Skin epidermis (tissue), 12 donors: Measurements from ENCODE around the gene UBE2G2.

ENCODE experiments used
- H3K27ac ChIP-seq, 21 experiments: fragments of 200-600 bp; sonication (generic) in 11 of 21; one replicate each; pipeline ENCODE4 v1.5.0; 2020; ENCODE audit warnings: mild to moderate bottlenecking in 3 of 21, inconsistent platforms in 2 of 21, moderate library complexity in 2 of 21
- H3K4me3 ChIP-seq, 7 experiments: fragments of 200-600 bp; sonication (generic) in 2 of 7; one replicate each; pipeline ENCODE4 v1.5.0; 2020; ENCODE audit warnings: inconsistent platforms in 2 of 7, mild to moderate bottlenecking in 2 of 7, moderate library complexity in 1 of 7

The UBE2G2 gene

DNA sequence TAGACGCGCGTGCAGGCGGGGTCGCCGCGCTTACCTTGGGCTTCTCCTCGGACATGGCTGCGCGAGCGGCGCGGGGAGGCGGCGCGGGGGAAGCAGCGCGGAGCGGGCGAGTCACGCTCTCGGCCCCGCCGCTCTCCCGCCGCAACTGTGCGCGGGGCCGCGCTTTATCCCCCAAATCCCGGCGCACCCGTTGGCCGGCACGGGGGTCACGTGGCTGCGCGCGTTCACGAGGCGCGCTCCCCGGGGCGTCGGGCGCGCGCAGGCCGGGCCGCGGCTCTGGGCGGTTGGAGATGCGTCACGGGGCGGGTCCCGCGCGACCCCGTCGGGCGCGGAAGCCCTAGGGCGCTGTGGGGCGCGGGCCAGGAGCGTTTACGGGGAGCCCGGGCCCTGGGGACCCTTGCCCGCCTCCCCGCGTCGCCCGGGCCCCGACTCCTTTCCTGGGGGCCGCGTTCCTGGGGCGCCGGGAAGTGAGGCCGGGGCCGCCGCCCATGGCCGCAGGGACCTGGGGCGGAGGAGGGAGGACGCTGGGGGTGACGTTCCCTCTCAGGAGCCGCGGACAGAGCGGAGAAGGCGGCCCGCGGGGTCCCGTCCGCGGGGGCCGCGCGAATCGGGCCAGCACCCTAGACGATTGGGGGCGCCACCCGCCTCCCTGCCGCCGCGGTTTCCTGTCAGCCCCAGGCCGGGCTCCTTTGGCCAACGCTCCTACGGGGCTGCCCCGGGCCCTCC is 16.5 kb upstream of the UBE2G2 start, which contains the start of gene SUMO3:
Gene SUMO3, minus strand, starts transcription at position 149 of the 726 bp plus-strand sequence. Its CDS starts 94 bp downstream, at position 55.
- Histone ChIP-seq H3K27ac (peak within 1 kb of the TSS; percentile 81 to 98 (median 93)), H3K4me3 (peak within 1 kb of the TSS; percentile 60 to 84 (median 63))

DNA sequence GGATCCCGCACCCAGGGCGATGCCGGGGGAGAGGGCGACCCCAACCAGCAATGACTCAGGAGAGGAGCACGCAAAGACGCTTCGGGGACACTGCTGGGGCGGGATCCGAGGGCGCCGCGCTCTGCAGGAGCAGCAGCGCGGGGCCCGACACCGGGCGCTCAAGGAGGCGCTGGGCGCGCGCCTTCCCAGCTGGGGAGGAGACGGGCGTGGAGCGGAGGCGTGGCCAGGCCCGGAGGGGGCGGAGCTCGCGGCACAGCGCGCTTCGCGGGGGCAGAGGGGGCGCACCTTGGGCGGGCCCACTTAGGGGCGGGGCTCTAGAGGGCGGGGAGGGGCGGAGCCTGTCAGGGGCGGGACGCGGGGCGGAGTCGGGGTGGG is 15.9 kb upstream of the UBE2G2 start:
- Histone ChIP-seq H3K4me3 (peak overlapping the region; percentile 60 to 84 (median 63)), H3K27ac (peak overlapping the region in 20 of 21 experiments; percentile 81 to 98 (median 94))

DNA sequence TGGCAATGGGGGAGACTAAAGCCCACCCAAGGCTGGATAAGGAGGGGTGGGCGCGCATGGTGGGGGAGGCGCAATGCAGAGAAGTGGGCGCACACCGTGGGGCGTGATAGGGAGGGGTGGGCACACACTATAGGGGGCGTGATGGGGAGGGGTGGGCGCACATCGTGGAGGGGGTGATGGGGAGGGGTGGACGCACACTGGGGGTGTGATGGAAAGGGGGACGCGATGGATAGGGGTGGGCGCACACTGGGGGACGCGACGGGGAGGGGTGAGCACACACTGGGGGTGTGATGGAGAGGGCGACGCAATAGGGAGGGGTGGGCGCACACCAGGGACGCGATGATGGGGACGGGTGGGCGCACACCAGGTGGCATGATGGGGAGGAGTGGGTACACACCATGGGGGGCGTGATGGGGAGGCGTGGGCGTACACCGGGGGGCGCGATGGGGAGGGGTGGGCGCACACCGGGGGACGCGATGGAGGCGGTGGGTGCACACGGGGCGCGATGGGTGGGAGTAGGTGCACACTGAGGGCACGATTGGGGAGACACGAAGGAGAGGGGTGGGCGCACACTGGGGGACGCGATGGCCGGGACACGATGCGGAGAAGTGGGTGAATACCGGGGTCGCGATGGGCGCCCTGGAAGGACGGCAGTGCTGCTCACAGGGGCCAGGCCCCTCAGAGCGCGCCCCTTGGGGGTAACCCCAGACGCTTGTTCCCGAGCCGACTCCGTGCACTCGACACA is 15.3 kb upstream of the UBE2G2 start:
- peak overlapping the region in 17 of 21 experiments; percentile 14 to 98 (median 68) for H3K27ac ChIP-seq
- H3K4me3 ChIP-seq: peak overlapping the region; percentile 60 to 84 (median 63)

DNA sequence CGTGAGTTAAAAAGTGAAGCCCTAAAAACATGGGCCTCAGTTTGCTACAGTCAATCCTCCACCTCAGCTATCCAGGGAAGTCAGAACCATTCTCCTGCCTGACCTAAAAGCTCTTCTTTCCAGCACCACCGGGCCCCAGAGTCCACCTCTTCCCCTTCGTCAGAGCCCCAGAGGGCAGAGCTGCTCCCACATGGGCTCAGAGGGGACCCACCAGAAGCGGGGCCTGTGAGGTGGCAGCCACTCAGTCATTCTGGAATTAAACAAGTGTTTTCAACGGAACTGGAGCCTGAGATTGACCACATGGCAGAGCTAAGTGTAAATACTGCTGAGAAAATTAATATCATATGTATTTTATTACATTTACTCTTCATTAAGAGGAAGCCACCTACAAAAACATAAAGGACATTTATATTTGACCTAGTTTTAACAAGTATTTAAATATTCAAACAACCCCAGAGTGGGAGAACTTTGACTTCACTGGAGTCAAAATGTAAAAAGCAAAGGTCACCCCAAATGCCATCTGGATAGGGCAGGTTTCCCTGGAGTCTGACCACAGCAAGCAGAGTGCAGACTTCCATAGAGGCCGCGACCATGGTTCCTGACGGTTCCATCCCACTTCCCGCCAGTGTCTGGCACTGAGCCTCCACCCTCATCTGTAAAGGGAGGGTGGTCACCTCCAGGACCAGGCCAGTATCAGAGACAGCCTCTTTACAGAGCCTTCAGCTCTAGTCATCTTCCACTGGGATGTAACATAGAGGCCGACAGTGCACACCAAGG is 14.4 kb upstream of the UBE2G2 start:
- Histone ChIP-seq H3K27ac (peak overlapping the region in 9 of 21 experiments; percentile 25 to 76 (median 43)), H3K4me3 (no peak overlapping the region)

DNA sequence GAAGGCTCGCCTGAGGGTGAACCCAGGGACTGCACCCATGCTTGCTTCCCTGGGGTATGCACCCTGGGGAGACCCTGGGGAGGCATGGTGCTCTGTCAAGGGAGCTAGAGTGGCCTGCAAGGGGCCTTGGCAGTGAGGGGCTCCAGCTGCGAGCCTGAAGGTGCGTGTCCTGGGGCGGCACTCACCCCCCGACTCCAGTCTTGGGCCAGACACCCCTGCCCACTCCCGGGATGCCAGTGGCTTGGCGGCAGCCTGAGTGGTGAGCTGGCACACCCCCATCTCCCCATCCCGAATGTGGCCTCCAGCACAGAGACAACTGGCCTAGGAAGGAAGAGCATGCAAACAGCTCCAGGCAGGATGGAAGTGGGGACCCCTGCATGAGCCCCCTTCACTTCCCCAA is 13.6 kb upstream of the UBE2G2 start:
- H3K4me3 ChIP-seq: no peak overlapping the region
- peak overlapping the region in 14 of 21 experiments; percentile 24 to 76 (median 33) for H3K27ac ChIP-seq

DNA sequence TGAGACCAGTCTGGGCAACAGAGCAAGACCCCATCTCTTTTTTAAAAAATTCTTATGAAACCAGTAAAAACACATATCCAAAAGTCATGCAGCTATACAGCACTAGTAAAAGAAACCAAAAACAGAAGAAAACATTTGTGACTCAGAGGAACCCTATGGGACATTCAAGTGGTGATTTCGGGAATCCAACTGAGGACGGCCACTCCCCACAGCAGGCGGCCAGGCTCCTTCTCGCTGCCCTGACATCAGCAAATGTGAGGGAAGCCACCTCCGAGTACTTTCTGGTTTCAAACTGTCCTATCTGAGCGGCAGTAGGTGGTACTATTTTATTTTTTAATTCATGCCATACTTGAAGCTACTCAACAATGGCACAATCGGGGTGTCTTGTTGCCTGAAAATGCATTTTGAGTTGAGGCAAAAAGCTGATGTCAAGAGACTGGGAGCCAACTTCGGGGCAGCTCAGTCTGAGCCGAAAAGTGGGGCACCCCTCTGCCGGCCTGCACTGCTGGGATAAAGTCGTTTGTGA is 12.9 kb upstream of the UBE2G2 start:
- Histone ChIP-seq H3K4me3 (no peak overlapping the region), H3K27ac (peak overlapping the region in 12 of 21 experiments; percentile 24 to 76 (median 38))

DNA sequence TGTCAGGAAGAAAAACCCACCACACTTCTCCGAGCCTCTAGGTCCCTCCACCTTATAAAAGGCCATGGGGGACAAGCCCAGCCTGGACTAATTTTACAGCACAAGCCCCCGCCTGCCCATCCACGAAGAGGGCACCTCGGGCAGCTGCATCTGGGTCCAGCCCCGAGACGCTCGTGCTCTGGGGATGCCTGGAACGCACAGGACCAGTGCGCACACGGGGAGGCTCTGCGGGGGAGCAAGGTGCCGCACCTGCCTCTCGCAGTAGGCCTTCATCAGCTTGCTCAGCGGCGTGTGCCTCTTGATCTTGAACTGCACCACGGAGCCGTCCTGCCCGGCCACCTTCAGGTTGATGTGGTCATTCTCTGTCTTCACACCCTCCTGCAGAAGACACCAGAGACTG is 12.1 kb upstream of the UBE2G2 start:
- Histone ChIP-seq H3K27ac (peak overlapping the region in 6 of 21 experiments; percentile 3 to 71 (median 14)), H3K4me3 (no peak overlapping the region)

DNA sequence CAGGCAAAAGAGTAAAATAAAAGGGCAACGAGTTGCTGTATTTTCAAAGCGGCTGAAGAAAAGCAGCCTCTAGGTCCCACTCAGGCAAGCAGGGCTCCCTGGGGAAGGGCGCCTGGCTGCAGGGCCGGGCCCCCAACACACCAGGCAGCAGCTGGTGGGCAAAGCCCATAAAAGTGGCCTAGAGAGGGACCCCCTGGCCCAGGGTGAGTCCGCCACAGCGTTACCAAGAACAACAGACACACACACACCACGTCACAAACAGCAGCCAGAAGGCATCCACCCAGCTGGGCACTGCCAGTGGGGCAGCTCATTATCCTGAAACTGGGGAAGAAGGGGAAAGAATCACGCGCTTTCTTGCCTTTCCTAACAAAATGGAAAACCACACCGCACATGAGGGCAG is 11.5 kb upstream of the UBE2G2 start:
- H3K27ac ChIP-seq: peak overlapping the region in 4 of 21 experiments; percentile 8 to 71 (median 30)

DNA sequence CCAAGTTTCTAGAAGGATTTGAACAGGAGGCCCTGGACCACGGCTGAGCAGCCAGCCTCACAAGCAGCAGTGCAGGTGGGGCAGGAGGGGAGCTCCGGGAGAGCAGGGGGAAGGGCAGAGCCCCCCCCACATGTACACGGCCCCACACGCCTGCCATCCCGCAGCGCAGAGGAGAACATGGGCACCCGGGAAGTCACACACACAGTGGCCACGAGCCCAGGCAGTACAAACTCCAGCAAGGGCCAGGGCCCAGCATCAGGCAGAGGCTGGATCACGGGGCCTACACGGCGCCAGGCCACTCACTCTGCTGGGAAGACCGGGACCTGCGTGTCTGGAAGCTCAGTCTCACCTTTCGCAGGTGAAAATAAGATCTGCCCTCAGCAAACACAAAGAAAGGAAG is 11.0 kb upstream of the UBE2G2 start:
- Histone ChIP-seq H3K27ac (peak overlapping the region in 2 of 21 experiments; percentile 8 to 18), H3K4me3 (no peak overlapping the region)

More for the DNA sequence above, 11.5 kb upstream of the UBE2G2 start:
- no peak overlapping the region for H3K4me3 ChIP-seq

DNA sequence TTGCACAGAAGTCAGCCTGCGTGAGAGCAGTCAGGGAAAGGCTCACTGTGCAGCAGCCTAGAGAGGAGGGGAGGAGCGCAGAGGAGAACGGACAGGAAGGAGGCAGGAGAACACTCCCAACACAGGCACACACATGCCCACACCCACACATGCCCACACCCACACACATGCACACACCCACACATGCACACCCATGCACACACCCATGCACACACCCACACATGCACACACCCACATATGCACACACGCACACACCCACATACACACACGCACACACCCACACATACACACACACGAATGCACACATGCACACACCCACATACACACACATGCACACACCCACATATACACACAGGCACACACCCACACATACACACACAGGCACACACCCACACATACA is 9.2 kb upstream of the UBE2G2 start:
- no peak overlapping the region for H3K27ac ChIP-seq
- H3K4me3 ChIP-seq: no peak overlapping the region

DNA sequence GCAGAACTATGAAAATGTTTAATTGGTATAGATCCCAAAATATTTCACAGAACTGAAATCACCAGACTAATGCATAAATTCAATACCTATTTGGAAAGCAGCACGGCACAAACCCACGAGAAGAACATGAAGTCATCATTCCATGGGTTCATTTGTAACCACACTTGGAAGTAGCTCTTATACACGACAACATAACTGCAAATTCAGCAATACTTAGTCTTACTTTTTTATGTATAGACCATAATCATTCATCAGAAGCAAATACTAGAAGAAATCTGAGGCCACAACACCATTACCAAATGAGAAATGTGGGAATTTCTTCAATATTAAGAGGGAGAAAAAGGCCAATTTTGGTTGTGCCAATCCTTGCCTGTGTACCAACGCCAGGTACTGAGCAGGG is 4.2 kb upstream of the UBE2G2 start:
- H3K4me3 ChIP-seq: no peak overlapping the region
- H3K27ac ChIP-seq: no peak overlapping the region

DNA sequence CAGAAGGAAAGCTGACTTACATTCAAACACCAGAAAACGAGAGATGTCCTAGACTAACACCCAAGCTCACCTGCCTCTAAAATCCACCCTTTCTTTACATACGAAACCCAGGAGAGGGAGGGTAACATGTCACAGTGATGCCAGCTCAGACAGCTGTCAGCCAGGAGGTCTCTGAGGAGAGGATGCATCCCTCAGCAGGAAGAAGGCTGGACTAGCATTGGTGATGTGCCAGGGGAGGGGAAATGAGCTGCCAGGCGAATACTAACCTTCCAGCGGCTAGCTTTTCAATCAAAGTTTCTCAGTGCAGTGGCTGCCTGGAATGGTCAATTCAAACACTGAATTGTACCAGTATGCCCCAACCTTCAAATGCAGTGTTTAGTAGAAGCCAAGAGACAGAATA is 3.6 kb upstream of the UBE2G2 start:
- no peak overlapping the region for H3K4me3 ChIP-seq
- no peak overlapping the region for H3K27ac ChIP-seq

DNA sequence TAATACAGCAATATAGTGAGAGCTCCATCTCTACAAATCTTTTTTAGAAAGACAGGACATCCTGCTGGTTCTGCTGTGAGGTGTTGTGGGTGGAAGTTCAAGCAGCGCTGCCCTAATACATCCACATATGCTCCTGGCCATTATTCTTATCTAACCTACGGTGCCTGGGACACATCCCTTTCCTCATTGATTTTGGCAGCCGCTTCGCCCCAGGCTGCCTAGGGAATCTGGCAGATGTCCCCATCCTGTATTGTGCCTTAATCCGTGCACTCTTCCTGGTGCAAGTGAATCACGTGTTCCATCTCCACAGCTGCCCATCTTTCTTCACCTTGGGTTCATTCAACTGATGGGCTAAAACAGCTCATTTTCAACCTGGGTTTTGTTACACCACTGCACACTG is 3.1 kb upstream of the UBE2G2 start:
- H3K4me3 ChIP-seq: no peak overlapping the region
- H3K27ac ChIP-seq: no peak overlapping the region

DNA sequence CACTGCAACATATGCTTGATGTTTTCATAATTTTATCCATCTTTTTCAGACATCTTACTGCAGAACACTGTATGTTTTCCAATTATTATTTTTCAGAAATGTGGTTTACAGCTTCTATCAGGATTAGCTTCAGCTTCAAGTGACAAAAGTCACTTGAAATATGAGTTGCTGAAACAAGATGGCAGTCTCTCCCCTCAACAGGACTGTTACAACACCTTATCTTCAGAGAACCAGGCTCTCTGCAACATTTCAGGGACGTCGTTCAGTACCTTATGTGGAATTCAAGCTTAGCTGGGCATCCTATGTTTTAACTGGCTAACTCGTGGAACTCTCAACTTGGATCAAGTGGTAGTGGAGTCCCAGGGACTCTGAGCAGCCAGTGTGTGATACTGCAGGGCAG is 2.0 kb upstream of the UBE2G2 start:
- H3K27ac ChIP-seq: no peak overlapping the region
- no peak overlapping the region for H3K4me3 ChIP-seq

DNA sequence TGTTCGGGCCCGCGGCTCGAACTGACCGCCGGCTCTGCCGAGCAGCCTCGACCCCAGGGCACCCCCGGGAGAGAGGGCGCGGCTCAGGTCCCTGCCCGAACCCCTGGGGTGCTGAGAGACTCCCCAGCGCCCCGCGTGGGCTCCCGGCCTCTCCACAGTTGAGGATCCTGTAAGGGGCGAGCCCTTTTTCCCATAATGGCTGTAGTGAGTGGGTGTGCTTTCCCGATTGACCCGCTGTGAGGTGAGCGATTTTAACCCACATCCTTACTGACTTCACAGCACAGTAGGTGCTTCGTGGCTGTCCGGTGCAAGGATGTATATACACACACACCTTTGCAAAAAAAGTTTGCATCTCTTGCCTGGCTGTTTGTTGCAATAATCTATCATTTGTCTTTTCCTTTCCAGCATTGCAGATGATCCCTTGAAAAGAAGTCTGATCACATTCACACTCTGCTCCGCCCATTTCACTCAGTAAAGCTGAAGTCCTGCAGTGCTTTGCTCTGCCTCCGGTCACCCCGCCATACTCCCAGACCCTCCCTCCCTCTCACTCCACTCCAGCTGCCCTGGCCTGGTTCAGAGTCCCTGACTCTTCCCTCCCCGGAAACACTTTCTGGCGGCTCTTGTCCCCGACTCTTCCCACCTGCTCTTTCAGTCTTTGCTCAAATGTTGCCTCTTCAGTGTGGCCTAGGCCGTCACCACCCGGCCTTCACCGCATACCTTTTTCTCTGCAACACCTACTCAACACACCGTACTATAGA is 955 bp upstream of the UBE2G2 start:
- Histone ChIP-seq H3K4me3 (peak overlapping the region; percentile 80 to 99 (median 92)), H3K27ac (peak overlapping the region in 20 of 21 experiments; percentile 71 to 91 (median 85))

DNA sequence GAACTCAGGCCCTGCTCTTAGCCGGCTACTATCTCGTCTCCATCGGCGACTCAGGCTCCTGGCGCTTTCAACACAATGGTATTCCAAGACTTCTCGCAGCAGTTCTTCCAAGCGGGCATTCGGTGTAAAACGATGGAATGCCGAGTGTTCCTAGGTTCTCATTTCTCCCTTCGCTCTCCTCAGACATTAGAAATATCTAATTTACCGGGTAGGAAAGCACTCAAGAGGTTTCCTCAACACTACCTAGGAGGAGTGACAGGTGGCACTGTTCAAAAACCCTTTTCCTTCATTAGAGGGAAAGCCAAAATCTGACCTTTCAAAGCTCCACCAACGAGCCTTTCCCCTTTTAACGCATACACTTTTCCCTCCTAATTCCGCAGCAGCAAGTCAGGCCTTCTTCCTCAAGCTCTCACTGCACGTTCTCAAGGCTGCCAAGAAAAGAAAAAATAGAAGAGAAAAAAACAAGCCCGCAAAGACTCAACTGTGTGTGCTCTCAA is 601 bp downstream of the UBE2G2 start:
- H3K4me3 ChIP-seq: peak overlapping the region; percentile 80 to 99 (median 92)
- peak overlapping the region in 20 of 21 experiments; percentile 71 to 91 (median 85) for H3K27ac ChIP-seq

DNA sequence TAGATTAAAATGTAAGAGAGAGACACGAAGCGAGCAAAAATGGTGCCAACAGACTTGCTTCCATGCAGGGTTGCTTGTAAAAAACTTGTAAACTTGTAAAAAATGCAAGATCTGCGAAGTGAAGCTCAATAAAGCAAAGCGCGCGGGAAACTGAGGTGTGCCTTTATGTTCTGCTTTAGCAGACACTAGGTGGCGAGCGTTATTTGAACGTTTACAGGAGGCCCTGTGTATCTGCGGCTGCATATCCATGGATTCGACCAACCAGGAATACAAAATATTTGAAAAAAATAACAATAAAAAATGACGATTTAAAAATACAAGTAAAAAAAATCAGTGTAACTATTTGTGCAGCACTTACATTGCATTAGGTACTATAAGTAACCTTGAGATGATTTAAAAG is 1.5 kb downstream of the UBE2G2 start:
- Histone ChIP-seq H3K27ac (peak overlapping the region in 1 of 21 experiments; percentile 90), H3K4me3 (peak overlapping the region in 3 of 7 experiments; percentile 89 to 99 (median 96))

DNA sequence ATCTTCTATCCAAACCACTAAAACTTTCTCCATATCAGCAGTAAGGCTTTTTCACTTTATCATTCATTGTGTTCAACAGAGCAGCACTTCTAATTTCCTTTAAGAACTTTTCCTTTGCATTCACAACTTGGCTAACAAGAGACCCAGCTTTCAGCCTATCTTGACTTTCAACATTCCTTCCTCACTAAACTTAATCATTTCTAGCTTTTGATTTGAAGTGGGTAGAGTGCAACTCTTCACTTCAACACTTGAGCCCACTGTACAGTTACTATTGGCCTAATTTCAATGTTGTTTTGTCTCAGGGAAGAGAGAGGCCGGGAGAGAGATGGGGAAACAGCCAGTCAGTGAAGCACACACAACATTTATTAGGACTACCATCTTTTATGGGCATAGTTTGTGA is 2.0 kb downstream of the UBE2G2 start:
- Histone ChIP-seq H3K4me3 (no peak overlapping the region), H3K27ac (no peak overlapping the region)

DNA sequence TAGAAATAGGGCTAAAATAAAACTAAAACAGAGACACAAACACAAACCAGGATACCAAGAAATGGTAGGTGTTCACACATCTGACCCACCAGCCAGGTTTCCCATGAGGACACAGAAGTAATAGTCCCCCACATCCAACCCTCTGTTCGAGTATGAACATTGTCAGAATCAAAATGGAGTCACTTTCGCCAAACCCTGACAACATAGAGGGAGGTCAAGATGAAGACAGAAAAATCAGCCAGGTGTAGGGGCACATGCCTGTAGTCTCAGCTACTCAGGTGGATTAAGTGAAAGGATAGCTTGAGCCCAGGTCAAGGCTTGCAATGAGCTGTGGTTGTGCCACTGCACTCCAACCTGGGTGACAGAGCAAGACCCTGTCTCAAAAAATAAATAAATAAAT is 3.8 kb downstream of the UBE2G2 start:
- H3K27ac ChIP-seq: no peak overlapping the region
- H3K4me3 ChIP-seq: no peak overlapping the region
